Measurements from ENCODE around the gene CHCHD4. TPM values are rescaled to one million over a fixed set of nuclear protein-coding genes. Genes with fewer than 3 reads are reported as not detected.

CHCHD4 gene
- total and polyA plus RNA-seq, 2 of the 8 experiments (the other 6 are each of a cell fraction or from before 2014, with no cell fraction given) = 15.0 to 22.3 TPM

GRCh38 chr3:14110699-14111098, 14.0 kb downstream of the CHCHD4 start:
- H2AK5ac ChIP-seq (ENCODE audit: low read depth, low read length) = no peak overlapping the region
- no peak for DNase-seq (ENCODE audit: low read depth in 1 of 2, low spot score in 2 of 2)
- peaks cover 2 to 23% (median 16%) of the 10 kb centered on the region in 4 experiments; a peak in 6 of 8 replicates for H3K36me3 ChIP-seq (ENCODE audit: control insufficient read depth in 2 of 4, insufficient read depth in 4 of 4, low read length in 3 of 4)
- H3K18ac ChIP-seq (ENCODE audit: extremely low read depth, low read length) = no peak overlapping the region
- CTCF ChIA-PET (ENCODE audit: partially characterized antibody) = interaction anchor here (1.0 to 10.2 kb wide), 5 partner anchors 11 to 347 kb away, joined by 3 to 123 read pairs (median 4); partner anchors contain the start of genes CHCHD4 and TMEM43
- POLR2A ChIA-PET (ENCODE audit: partially characterized antibody) = no interaction called here
- H3K4me1 ChIP-seq (replicated peaks in 1 of 4; ENCODE audit: control insufficient read depth in 3 of 4, insufficient read depth in 4 of 4, low read length in 3 of 4) = no peaks in the 10 kb centered on the region
- no peak overlapping the region for H3K4me2 ChIP-seq (ENCODE audit: insufficient read depth in 1 of 2, low read depth in 2 of 2, low read length in 2 of 2)
- no peak overlapping the region for H2BK20ac ChIP-seq (ENCODE audit: low read length)
- no peak overlapping the region for H2BK15ac ChIP-seq (ENCODE audit: low read length)
- no peak overlapping the region for H3K4me3 ChIP-seq (ENCODE audit: extremely low read depth in 1 of 4, insufficient read depth in 2 of 4, low read depth in 3 of 4, low read length in 4 of 4)
- no peak overlapping the region for H2BK120ac ChIP-seq (replicated peaks; ENCODE audit: low read depth, low read length)
- peaks cover 0 to 1% (median 0%) of the 10 kb centered on the region in 4 experiments; a peak in 1 of 7 replicates for H3K27me3 ChIP-seq (replicated peaks in 1 of 4; ENCODE audit: control insufficient read depth in 3 of 4, extremely low read depth in 1 of 4, insufficient read depth in 3 of 4, low read length in 3 of 4)
- TF ChIP-seq USF2 (IDR thresholded peaks at IDR 0.05; ENCODE audit: low read length) (no peak), RAD21 (IDR thresholded peaks at IDR 0.05 in 1 of 2, conservative IDR thresholded peaks at IDR 0.05 in 1 of 2; ENCODE audit: low read depth in 2 of 2, low read length in 2 of 2) (no peak), KDM4A (IDR thresholded peaks at IDR 0.05; ENCODE audit: low read depth, low read length, severe bottlenecking) (no peak), SP4 (IDR thresholded peaks at IDR 0.05; ENCODE audit: low read length) (no peak), RXRA (IDR thresholded peaks at IDR 0.05; ENCODE audit: insufficient read depth, low read depth, low read length) (no peak), SIX5 (IDR thresholded peaks at IDR 0.05; ENCODE audit: low read depth, low read length) (no peak), CHD1 (IDR thresholded peaks at IDR 0.05; ENCODE audit: low read depth, low read length) (no peak)
- no peak overlapping the region for H3K4ac ChIP-seq (replicated peaks; ENCODE audit: insufficient read length, low read depth, low read length)
- no peaks in the 10 kb centered on the region for H3K9me3 ChIP-seq (ENCODE audit: insufficient read depth in 2 of 2, low read depth in 1 of 2, low read length in 1 of 2)
- H3K79me2 ChIP-seq (ENCODE audit: control insufficient read depth in 1 of 2, insufficient read depth in 2 of 2, low read length in 2 of 2) = no peaks in the 10 kb centered on the region
- H2AFZ ChIP-seq (ENCODE audit: low read length) = no peak overlapping the region
- no peaks in the 10 kb centered on the region for H4K20me1 ChIP-seq (replicated peaks in 1 of 2; ENCODE audit: control insufficient read depth in 1 of 2, insufficient read depth in 2 of 2, low read length in 2 of 2)
- H3K9ac ChIP-seq (replicated peaks in 1 of 4; ENCODE audit: extremely low read depth in 1 of 4, low read depth in 3 of 4, low read length in 3 of 4) = no peak overlapping the region
- no peak overlapping the region for H2BK5ac ChIP-seq (ENCODE audit: low read depth, low read length)
- no peak overlapping the region for H4K5ac ChIP-seq (ENCODE audit: insufficient read length, low read depth, low read length)
- H3K56ac ChIP-seq (replicated peaks; ENCODE audit: insufficient read length, low read depth, low read length) = no peak overlapping the region
- no peak overlapping the region for H3K27ac ChIP-seq (ENCODE audit: low read depth, low read length)
- no peak overlapping the region for H3K23ac ChIP-seq (ENCODE audit: insufficient read length)
- no peak overlapping the region for H4K91ac ChIP-seq (replicated peaks; ENCODE audit: insufficient read length, low read length)
- H3K23me2 ChIP-seq (ENCODE audit: low read depth, low read length) = no peaks in the 10 kb centered on the region
- no peak for FAIRE-seq
- WGBS, 2 experiments (ENCODE audit: extremely low coverage in 1 of 2, insufficient coverage in 1 of 2, insufficient read length in 1 of 2, insufficient replicate concordance in 2 of 2, low coverage in 1 of 2, low lambda C conversion rate in 2 of 2, missing lambda C conversion rate in 1 of 2) = 85% methylated on average over 4 of the region's 4 CpGs; no CpG with 5 or more reads in 1 of the 2 experiments
- H4K8ac ChIP-seq (ENCODE audit: extremely low read depth, insufficient read depth, low read length) = no peak overlapping the region
- no peaks in the 10 kb centered on the region for H3K79me1 ChIP-seq (ENCODE audit: low read depth, low read length)
- no peak overlapping the region for H2BK12ac ChIP-seq (ENCODE audit: low read depth, low read length)
- no peak overlapping the region for H3K14ac ChIP-seq (ENCODE audit: insufficient read length)

All from H1 (cell line).